ENCODE measurements around the gene LEMD2. TPM values are rescaled to one million over a fixed set of nuclear protein-coding genes. Genes with fewer than 3 reads are reported as not detected.

The LEMD2 gene
- total and polyA plus RNA-seq, 5 donors from 2014 or later = 25.7 to 102 (median 32.1) TPM

DNA sequence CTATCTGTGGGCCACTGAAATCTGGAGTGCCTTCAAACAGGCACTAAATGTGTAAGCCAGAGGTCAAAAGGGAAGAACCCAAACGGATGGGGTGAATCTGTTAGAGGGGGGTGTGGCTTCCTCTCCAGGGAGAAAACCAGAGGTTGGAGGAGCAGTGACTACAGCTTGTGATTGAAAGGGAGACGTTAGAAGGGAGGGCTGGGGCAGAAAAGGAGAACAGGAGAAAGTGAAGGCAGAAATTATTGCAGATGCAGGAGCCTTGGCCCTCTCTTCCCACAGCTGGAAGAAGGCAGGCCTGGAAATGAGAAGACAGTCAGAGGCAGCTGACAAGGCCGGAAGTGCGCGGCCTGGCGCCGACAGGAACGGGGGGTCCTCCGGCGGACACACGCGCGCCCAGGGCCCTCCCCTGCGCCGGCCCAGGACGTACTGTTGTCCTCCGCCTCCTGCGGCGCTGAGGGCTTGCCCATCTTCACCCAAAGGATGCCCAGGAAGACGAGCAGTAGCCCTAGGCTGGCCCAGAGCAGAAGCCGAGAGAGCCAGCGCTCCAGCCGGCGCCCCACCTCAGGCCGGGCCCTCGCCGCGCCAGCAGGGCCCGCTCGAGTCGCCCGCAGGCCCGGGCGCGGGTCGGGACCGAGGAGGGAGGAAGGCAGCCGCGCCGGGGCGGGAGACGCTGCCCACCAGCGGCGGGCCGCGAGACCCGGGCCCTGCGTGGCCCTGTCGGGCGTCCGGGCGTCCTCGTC is 806 bp downstream of the LEMD2 start:
- ATAC-seq (ENCODE audit: low read depth in 2 of 2) = peak; percentile 33 to 43
- peak overlapping the region; percentile 85 for H3K4me3 ChIP-seq (ENCODE audit: low read depth, low read length)
- H3K4me1 Mint-ChIP-seq = peaks cover 18 to 56% (median 47%) of the 10 kb centered on the region in 4 donors

DNA sequence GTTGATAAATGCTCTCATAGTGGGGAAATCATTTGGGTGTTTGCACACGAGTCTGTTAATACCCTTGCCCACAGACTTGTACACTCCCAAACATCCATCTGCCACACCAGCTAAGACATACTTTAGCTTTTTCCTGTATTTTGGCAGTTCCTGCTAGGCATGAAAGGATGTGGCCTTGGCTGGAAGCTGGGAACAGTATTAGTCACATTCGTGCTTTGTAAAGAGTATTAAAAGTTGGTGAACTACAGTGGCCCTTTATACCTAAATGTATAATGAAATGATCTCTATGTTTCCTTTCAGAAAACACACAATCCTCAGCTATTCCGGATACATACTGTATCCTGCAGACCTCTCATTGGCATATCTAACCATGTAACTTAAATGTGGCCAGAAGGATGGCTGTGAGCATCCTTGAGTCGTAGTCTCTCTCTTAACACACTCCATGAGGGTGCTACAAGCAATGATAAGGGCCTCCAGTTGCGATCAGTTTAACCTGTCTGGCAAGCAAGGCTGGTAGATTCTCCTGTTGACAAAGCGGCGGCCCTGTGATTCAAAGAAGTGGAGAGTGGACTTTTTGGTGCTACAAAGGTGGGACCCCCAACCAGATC is 1.5 kb downstream of the LEMD2 start:
- Mint-ChIP-seq H3K27ac (peak overlapping the region; percentile 95 to 100 (median 96)), H3K27me3 (peaks cover 4% of the 10 kb centered on the region), H3K9me3 (no peaks in the 10 kb centered on the region), H3K4me3 (peak overlapping the region; percentile 86 to 96 (median 96)), H3K4me1 (peaks cover 18 to 62% (median 47%) of the 10 kb centered on the region in 4 donors), H3K36me3 (peaks cover 26% of the 10 kb centered on the region)
- Histone ChIP-seq H3K4me3 (ENCODE audit: low read depth, low read length) (peak overlapping the region; percentile 85), H3K9me3 (ENCODE audit: control insufficient read depth in 2 of 2, low read length in 2 of 2) (no peaks in the 10 kb centered on the region), H3K27me3 (ENCODE audit: control insufficient read depth, insufficient read depth, low read length) (no peaks in the 10 kb centered on the region), H3K4me1 (ENCODE audit: control insufficient read depth, insufficient read depth, low read length, poor library complexity, severe bottlenecking) (peaks cover 31% of the 10 kb centered on the region), H3K27ac (ENCODE audit: insufficient read depth, low read length, poor library complexity, severe bottlenecking) (peak overlapping the region; percentile 88), H3K36me3 (ENCODE audit: control insufficient read depth, insufficient read depth, low read length) (peaks cover 37% of the 10 kb centered on the region)
- ATAC-seq (ENCODE audit: low read depth in 2 of 2) = no peak
- DNase-seq = no peak

More for the DNA sequence above, 806 bp downstream of the LEMD2 start:
- Mint-ChIP-seq H3K4me3 (peak overlapping the region; percentile 86 to 96 (median 96)), H3K9me3 (no peaks in the 10 kb centered on the region), H3K27ac (peak overlapping the region; percentile 95 to 100 (median 96)), H3K36me3 (peaks cover 21% of the 10 kb centered on the region), H3K27me3 (peaks cover 4% of the 10 kb centered on the region)
- Histone ChIP-seq H3K27ac (ENCODE audit: insufficient read depth, low read length, poor library complexity, severe bottlenecking) (peak overlapping the region; percentile 88), H3K27me3 (ENCODE audit: control insufficient read depth, insufficient read depth, low read length) (no peaks in the 10 kb centered on the region), H3K36me3 (ENCODE audit: control insufficient read depth, insufficient read depth, low read length) (peaks cover 31% of the 10 kb centered on the region), H3K9me3 (ENCODE audit: control insufficient read depth in 2 of 2, low read length in 2 of 2) (no peaks in the 10 kb centered on the region), H3K4me1 (ENCODE audit: control insufficient read depth, insufficient read depth, low read length, poor library complexity, severe bottlenecking) (peaks cover 31% of the 10 kb centered on the region)
- DNase-seq = peak; percentile 50 to 78 (median 59)

DNA sequence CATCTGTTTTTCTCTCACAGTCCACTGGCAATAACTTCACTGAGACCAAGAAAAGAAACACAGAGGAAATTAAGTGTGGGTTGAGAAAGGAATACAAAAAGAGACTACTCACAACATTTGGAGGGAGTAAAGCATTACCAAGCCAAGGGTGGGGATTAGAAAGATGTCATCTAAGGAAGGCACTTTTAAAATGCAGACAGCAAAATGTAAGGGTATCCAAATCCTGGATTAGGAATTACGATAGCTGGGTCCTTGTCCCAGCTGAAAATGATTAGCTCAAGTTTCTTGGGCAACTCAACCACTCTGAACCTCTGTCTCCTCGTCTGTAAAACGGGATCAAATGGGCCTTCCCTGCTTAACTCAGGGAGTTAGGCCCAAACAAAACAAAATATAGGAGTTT is 2.2 kb downstream of the LEMD2 start:
- Mint-ChIP-seq H3K4me1 (peaks cover 18 to 64% (median 47%) of the 10 kb centered on the region in 4 donors), H3K27ac (peak overlapping the region in 2 of 3 donors; percentile 6 to 96), H3K27me3 (peaks cover 4% of the 10 kb centered on the region), H3K4me3 (peak overlapping the region; percentile 86 to 96 (median 96)), H3K9me3 (peaks cover 0 to 1% (median 0%) of the 10 kb centered on the region in 7 donors), H3K36me3 (peaks cover 31% of the 10 kb centered on the region)
- no peaks in the 10 kb centered on the region for H3K9me3 ChIP-seq (ENCODE audit: control insufficient read depth in 2 of 2, low read length in 2 of 2)
- H3K36me3 ChIP-seq (ENCODE audit: control insufficient read depth, insufficient read depth, low read length) = peaks cover 44% of the 10 kb centered on the region
- DNase-seq (no peak), ATAC-seq (ENCODE audit: low read depth in 2 of 2) (no peak)
- peak overlapping the region; percentile 30 for H3K27ac ChIP-seq (ENCODE audit: insufficient read depth, low read length, poor library complexity, severe bottlenecking)
- H3K4me1 ChIP-seq (ENCODE audit: control insufficient read depth, insufficient read depth, low read length, poor library complexity, severe bottlenecking) = peaks cover 31% of the 10 kb centered on the region
- H3K27me3 ChIP-seq (ENCODE audit: control insufficient read depth, insufficient read depth, low read length) = no peaks in the 10 kb centered on the region
- H3K4me3 ChIP-seq (ENCODE audit: low read depth, low read length) = peak overlapping the region; percentile 85

DNA sequence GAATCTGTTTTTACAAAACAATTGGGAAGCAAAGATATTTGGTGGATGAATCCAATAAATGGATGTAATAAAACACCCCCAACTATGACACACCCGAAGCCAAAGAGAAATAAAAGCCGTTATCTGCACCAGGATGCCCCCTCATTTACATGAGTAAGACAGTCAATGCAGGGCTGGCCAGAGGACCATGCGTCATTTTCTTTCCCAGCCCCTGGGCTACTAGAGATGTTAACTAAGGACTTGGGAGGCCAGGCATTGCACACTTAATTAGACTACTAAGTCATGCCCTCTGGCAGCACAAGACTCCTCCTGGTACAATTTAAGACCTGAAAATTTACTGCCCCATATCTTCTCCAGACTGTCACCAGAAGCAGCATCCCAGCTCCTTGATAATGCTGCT is 3.2 kb downstream of the LEMD2 start:
- Histone ChIP-seq H3K36me3 (ENCODE audit: control insufficient read depth, insufficient read depth, low read length) (peaks cover 53% of the 10 kb centered on the region), H3K27me3 (ENCODE audit: control insufficient read depth, insufficient read depth, low read length) (no peaks in the 10 kb centered on the region), H3K27ac (ENCODE audit: insufficient read depth, low read length, poor library complexity, severe bottlenecking) (no peak overlapping the region), H3K4me3 (ENCODE audit: low read depth, low read length) (peak overlapping the region; percentile 40), H3K4me1 (ENCODE audit: control insufficient read depth, insufficient read depth, low read length, poor library complexity, severe bottlenecking) (peaks cover 31% of the 10 kb centered on the region), H3K9me3 (ENCODE audit: control insufficient read depth in 2 of 2, low read length in 2 of 2) (no peaks in the 10 kb centered on the region)
- Mint-ChIP-seq H3K4me3 (peak overlapping the region; percentile 78 to 96 (median 91)), H3K27me3 (peaks cover 4% of the 10 kb centered on the region), H3K4me1 (peaks cover 23 to 64% (median 49%) of the 10 kb centered on the region in 4 donors), H3K36me3 (peaks cover 31% of the 10 kb centered on the region), H3K27ac (peak overlapping the region in 2 of 3 donors; percentile 42 to 96), H3K9me3 (peaks cover 0 to 1% (median 0%) of the 10 kb centered on the region in 7 donors)
- no peak for ATAC-seq (ENCODE audit: low read depth in 2 of 2)
- no peak for DNase-seq

DNA sequence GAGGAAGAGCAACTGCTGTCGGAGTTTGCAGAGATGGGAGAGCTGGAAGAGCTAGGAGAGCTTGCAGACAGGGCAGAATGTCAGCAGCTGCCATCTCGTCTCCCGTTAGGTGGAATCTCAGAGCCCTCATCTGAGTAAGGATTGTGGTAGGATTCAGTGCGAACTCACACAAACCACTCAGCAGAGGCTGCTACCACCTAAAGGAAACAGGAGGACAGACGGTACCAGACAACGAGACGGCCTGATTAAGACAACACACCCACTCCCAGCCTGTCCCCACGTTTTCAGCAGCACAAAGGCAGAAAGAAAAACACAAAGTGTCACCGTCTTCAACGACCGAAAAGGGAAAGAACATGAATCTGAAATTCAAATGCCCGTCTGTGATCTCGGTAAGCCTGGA is 4.1 kb downstream of the LEMD2 start:
- Mint-ChIP-seq H3K27me3 (peaks cover 3% of the 10 kb centered on the region), H3K9me3 (peaks cover 0 to 1% (median 0%) of the 10 kb centered on the region in 7 donors), H3K4me3 (peak overlapping the region; percentile 45 to 96 (median 71)), H3K27ac (peak overlapping the region in 2 of 3 donors; percentile 67 to 76), H3K4me1 (peaks cover 23 to 64% (median 50%) of the 10 kb centered on the region in 4 donors), H3K36me3 (peaks cover 37% of the 10 kb centered on the region)
- Histone ChIP-seq H3K4me3 (ENCODE audit: low read depth, low read length) (peak overlapping the region; percentile 26), H3K27me3 (ENCODE audit: control insufficient read depth, insufficient read depth, low read length) (no peaks in the 10 kb centered on the region), H3K9me3 (ENCODE audit: control insufficient read depth in 2 of 2, low read length in 2 of 2) (no peaks in the 10 kb centered on the region), H3K36me3 (ENCODE audit: control insufficient read depth, insufficient read depth, low read length) (peaks cover 63% of the 10 kb centered on the region), H3K4me1 (ENCODE audit: control insufficient read depth, insufficient read depth, low read length, poor library complexity, severe bottlenecking) (peaks cover 31% of the 10 kb centered on the region), H3K27ac (ENCODE audit: insufficient read depth, low read length, poor library complexity, severe bottlenecking) (no peak overlapping the region)
- DNase-seq (no peak), ATAC-seq (ENCODE audit: low read depth in 2 of 2) (no peak)

DNA sequence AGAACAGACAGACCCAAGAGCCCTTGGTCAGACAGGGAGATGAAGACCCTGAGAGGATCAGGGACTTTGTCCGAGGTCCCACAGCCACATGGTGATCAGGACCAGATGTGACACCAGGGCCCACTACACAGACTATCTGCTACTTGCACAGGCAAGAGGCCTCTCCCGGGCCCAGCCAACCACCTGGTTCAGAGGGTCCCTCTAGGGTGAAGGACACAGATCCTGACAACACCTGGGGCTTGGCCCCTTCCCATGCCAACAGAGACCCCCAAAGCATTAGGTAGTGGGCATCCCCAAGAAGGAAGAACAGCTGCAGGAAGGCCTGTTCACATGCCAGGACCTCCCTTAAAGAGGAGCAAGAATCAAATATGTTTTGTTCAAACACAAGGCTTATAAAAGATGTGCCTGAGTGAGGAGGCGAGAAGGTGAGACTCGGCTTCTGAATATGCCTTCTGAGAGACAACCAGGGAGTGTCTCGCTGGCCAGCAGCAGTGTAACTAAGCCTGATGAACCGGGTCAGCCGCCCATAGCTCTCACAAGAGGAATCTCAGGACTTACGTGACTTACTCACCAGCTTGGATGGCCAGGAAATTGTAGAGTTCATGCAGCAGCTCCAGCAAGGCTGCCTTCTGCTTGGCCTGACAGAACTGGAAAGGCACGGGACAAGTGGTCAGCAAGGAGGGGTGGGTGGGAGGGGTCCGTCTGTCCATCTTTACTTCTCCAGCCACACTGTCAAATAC is 5.0 kb downstream of the LEMD2 start:
- ATAC-seq (ENCODE audit: low read depth in 2 of 2) = no peak

DNA sequence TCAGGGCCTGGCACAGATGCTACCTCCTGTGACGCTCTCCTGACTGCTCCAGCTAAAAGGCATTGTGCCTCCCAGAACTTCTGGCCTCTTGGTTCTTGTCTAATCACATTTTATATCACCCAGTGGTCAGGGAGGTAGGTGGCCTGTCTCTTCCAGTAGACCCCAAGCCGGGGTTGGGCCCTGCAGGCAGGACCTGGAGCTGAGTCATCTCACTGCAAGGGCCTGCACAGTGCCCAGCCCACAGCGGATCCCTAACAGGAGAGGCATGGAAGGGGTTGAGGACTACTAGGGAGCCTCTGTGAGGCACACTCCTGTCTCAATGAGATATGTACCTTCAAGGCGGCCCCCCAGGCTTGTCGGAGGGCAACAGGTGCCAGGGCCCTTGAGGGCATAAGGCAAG is 6.4 kb downstream of the LEMD2 start:
- H3K36me3 Mint-ChIP-seq = peaks cover 47% of the 10 kb centered on the region
- Histone ChIP-seq H3K27ac (ENCODE audit: insufficient read depth, low read length, poor library complexity, severe bottlenecking) (no peak overlapping the region), H3K27me3 (ENCODE audit: control insufficient read depth, insufficient read depth, low read length) (no peaks in the 10 kb centered on the region), H3K9me3 (ENCODE audit: control insufficient read depth in 2 of 2, low read length in 2 of 2) (no peaks in the 10 kb centered on the region), H3K36me3 (ENCODE audit: control insufficient read depth, insufficient read depth, low read length) (peaks cover 85% of the 10 kb centered on the region), H3K4me3 (ENCODE audit: low read depth, low read length) (no peak overlapping the region), H3K4me1 (ENCODE audit: control insufficient read depth, insufficient read depth, low read length, poor library complexity, severe bottlenecking) (peaks cover 26% of the 10 kb centered on the region)
- no peak overlapping the region for H3K4me3 Mint-ChIP-seq
- no peaks in the 10 kb centered on the region for H3K27me3 Mint-ChIP-seq
- H3K4me1 Mint-ChIP-seq = peaks cover 14 to 51% (median 40%) of the 10 kb centered on the region in 4 donors
- no peak overlapping the region for H3K27ac Mint-ChIP-seq
- H3K9me3 Mint-ChIP-seq = peaks cover 0 to 1% (median 0%) of the 10 kb centered on the region in 7 donors
- ATAC-seq (ENCODE audit: low read depth in 2 of 2) (no peak), DNase-seq (no peak)

More for the DNA sequence above, 5.0 kb downstream of the LEMD2 start:
- Histone ChIP-seq H3K9me3 (ENCODE audit: control insufficient read depth in 2 of 2, low read length in 2 of 2) (no peaks in the 10 kb centered on the region), H3K27ac (ENCODE audit: insufficient read depth, low read length, poor library complexity, severe bottlenecking) (no peak overlapping the region), H3K27me3 (ENCODE audit: control insufficient read depth, insufficient read depth, low read length) (no peaks in the 10 kb centered on the region), H3K4me3 (ENCODE audit: low read depth, low read length) (no peak overlapping the region), H3K4me1 (ENCODE audit: control insufficient read depth, insufficient read depth, low read length, poor library complexity, severe bottlenecking) (peaks cover 31% of the 10 kb centered on the region), H3K36me3 (ENCODE audit: control insufficient read depth, insufficient read depth, low read length) (peaks cover 72% of the 10 kb centered on the region)
- no peak for DNase-seq
- peaks cover 14 to 56% (median 45%) of the 10 kb centered on the region in 4 donors for H3K4me1 Mint-ChIP-seq
- peaks cover 42% of the 10 kb centered on the region for H3K36me3 Mint-ChIP-seq
- H3K9me3 Mint-ChIP-seq = peaks cover 0 to 1% (median 0%) of the 10 kb centered on the region in 7 donors
- peak overlapping the region in 2 of 3 donors; percentile 67 to 86 for H3K27ac Mint-ChIP-seq
- peak overlapping the region; percentile 36 to 66 (median 56) for H3K4me3 Mint-ChIP-seq
- no peaks in the 10 kb centered on the region for H3K27me3 Mint-ChIP-seq

Data from CD4-positive, CD25-positive, alpha-beta regulatory T cell (primary cell).